Heart right ventricle (tissue), 16 donors: ENCODE measurements around the gene STAG3. TPM values are rescaled to one million over a fixed set of nuclear protein-coding genes. Genes with fewer than 3 reads are reported as not detected.

Experiments used
- ATAC-seq, 8 donors: fragments of 200-7000 bp; cut with Tn5 transposase; one replicate each; pipeline ENCODE4 v1.9.1; 2020; ENCODE audit warnings: mild to moderate bottlenecking in 8 of 8, moderate library complexity in 8 of 8, moderate number of reproducible peaks in 1 of 8
- DNase-seq, 2 donors: peaks; one replicate each; pipeline ENCODE4 v3.0.0-alpha.2; 2020
- H3K27ac ChIP-seq, 10 donors: fragments of 200-600 bp; sonication (generic) in 2 of 10; one replicate each; pipeline versions ENCODE4 v1.5.0 to v1.8.0; 2020 to 2022; ENCODE audit warnings: mild to moderate bottlenecking in 3 of 10
- H3K27me3 ChIP-seq, 7 donors: fragments of 200-600 bp; one replicate each; pipeline ENCODE4 v1.8.0; 2021 to 2022; ENCODE audit warnings: mild to moderate bottlenecking in 2 of 7
- H3K36me3 ChIP-seq, 9 donors: fragments of 200-600 bp; sonication (generic) in 1 of 9; one replicate each; pipeline versions ENCODE4 v1.5.0 to v1.8.0; 2020 to 2022; ENCODE audit warnings: mild to moderate bottlenecking in 2 of 9
- H3K4me1 ChIP-seq, 9 donors: fragments of 200-600 bp; sonication (generic) in 1 of 9; one replicate each; pipeline versions ENCODE4 v1.5.0 to v1.8.0; 2020 to 2022; ENCODE audit warnings: mild to moderate bottlenecking in 4 of 9
- H3K4me3 ChIP-seq, 10 donors: fragments of 200-600 bp; sonication (generic) in 2 of 10; one replicate each; pipeline versions ENCODE4 v1.5.0 to v1.8.0; 2020 to 2022; ENCODE audit warnings: mild to moderate bottlenecking in 7 of 10, moderate library complexity in 2 of 10
- H3K9me3 ChIP-seq, 11 donors: fragments of 200-600 bp in 10 of 11; sonication (generic) in 2 of 11; one replicate each; pipeline versions ENCODE4 v1.5.0 to v1.8.0; 2013 to 2022; ENCODE audit warnings: mild to moderate bottlenecking in 2 of 11, control low read depth in 1 of 11, moderate library complexity in 1 of 11
- WGBS, 2 donors: extraction: QIAGEN DNeasy Blood & Tissue Kit; methylation state at CpG; one replicate each; pipeline ENCODE4 v1.1.7; 2013; ENCODE audit warnings: inconsistent platforms in 1 of 2; 5-methylcytosine and 5-hydroxymethylcytosine counted together
- intact Hi-C, 10 donors: fragments of 100-400 bp; cut with DNase I; formaldehyde crosslinking; loops; one replicate each; pipeline versions ENCODE4 v1.11.1 to v1.14.2; 2022
- polyA plus RNA-seq, 2 donors: library from polyadenylated mRNA; stranded (reverse); fragments of 200-250 nt; gene quantifications; one replicate each; pipeline ENCODE4 v1.2.3, GENCODE V29; 2013
- total RNA-seq, 10 donors: library from RNA; stranded (reverse); fragmentation: NEBNext Ultra II Directional in 3 of 10; extraction: Animal tissue kit (Norgen Biotek cat#: 25700) in 3 of 10; gene quantifications; one replicate each; pipeline versions ENCODE4 v1.2.1 to v1.2.4, GENCODE V29; 2021 to 2023
- TF ChIP-seq, protein P1 (sequence below), 9 donors: fragments of 200-600 bp; sonication (generic) in 2 of 9; IDR thresholded peaks; one replicate each; pipeline versions ENCODE4 v1.5.0 to v1.8.0; 2021 to 2022; ENCODE audit warnings: antibody characterized with exemption in 9 of 9, mild to moderate bottlenecking in 5 of 9, moderate library complexity in 1 of 9
- donor health status: Arrhythmogenic right ventricular cardiomyopathy.
- donor health status: ischemic (EF 13 %, LVEDD 7.1; RV severe dilation, severe dysfunction).
- donor health status: healthy with polysubstance abuse.
- donor health status: DM: no; HTN: yes; CAD: no.
- donor health status: DM: no; HTN: no; CAD: no.
- donor health status: ischemic (EF 25% LVEDD 6.9; RV normal size, moderate dysfunction).
- donor health status: ischemic (EF 25% LVEDD 5.7; RV mildly dilated, moderate dysfunction).
- donor health status: healthy.
- donor health status: DM: yes; HTN: yes; CAD: no.
- donor health status: Ischemic cardiomyopathy.
- donor health status: ischemic (EF 35%, LVEDD 5.7; RV mildly dilated, moderate dysfunction).
- donor health status: nonischemic (EF 11% LVEDD 7.7; RV severe dilation, severe dysfunction).
- donor health status: DM: yes; HTN: yes; CAD: no.
- donor health status: PGD.
- donor health status: ischemic (EF 29% LVEDD 5.4; RV normal size, mild dysfunction).
- donor health status: nonischemic (EF 23%, LVEDD 6.1; RV moderate dilation, normal function).

Gene STAG3
- total and polyA plus RNA-seq, 12 donors, result 0.13 to 1.5 (median 0.47) TPM; not detected in 1

- ATAC-seq, result no peak
- DNase-seq, result no peak
- 75 to 82% methylated on average over 9 of the region's 9 CpGs for WGBS, 2 donors
- H3K27ac ChIP-seq, result no peak overlapping the region
- no peaks in the 10 kb centered on the region for H3K4me1 ChIP-seq
- H3K9me3 ChIP-seq, result no peaks in the 10 kb centered on the region
- peaks cover 0 to 23% (median 6%) of the 10 kb centered on the region in 7 donors for H3K27me3 ChIP-seq
- H3K4me3 ChIP-seq, result no peak overlapping the region
- TF ChIP-seq, protein P1, sequence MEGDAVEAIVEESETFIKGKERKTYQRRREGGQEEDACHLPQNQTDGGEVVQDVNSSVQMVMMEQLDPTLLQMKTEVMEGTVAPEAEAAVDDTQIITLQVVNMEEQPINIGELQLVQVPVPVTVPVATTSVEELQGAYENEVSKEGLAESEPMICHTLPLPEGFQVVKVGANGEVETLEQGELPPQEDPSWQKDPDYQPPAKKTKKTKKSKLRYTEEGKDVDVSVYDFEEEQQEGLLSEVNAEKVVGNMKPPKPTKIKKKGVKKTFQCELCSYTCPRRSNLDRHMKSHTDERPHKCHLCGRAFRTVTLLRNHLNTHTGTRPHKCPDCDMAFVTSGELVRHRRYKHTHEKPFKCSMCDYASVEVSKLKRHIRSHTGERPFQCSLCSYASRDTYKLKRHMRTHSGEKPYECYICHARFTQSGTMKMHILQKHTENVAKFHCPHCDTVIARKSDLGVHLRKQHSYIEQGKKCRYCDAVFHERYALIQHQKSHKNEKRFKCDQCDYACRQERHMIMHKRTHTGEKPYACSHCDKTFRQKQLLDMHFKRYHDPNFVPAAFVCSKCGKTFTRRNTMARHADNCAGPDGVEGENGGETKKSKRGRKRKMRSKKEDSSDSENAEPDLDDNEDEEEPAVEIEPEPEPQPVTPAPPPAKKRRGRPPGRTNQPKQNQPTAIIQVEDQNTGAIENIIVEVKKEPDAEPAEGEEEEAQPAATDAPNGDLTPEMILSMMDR (IDR thresholded peaks at IDR 0.05), result no peak
- H3K36me3 ChIP-seq, result no peaks in the 10 kb centered on the region
- intact Hi-C loops, result no loop called here
Observed at GRCh38 chr7:100204454-100204853, 26.7 kb downstream of the STAG3 start.

GRCh38 chr7:100208911-100209408, 31.2 kb downstream of the STAG3 start:
- H3K36me3 ChIP-seq, result no peaks in the 10 kb centered on the region
- no peak for ATAC-seq
- H3K27ac ChIP-seq, result no peak overlapping the region
- DNase-seq, result no peak
- H3K9me3 ChIP-seq, result no peaks in the 10 kb centered on the region
- H3K4me1 ChIP-seq, result no peaks in the 10 kb centered on the region
- peaks cover 0 to 23% (median 3%) of the 10 kb centered on the region in 7 donors for H3K27me3 ChIP-seq
- WGBS, 2 donors, result 64% methylated on average over 6 of the region's 6 CpGs
- TF ChIP-seq, protein P1 (IDR thresholded peaks at IDR 0.05), result no peak
- intact Hi-C loops, result no loop called here
- no peak overlapping the region for H3K4me3 ChIP-seq

DNA sequence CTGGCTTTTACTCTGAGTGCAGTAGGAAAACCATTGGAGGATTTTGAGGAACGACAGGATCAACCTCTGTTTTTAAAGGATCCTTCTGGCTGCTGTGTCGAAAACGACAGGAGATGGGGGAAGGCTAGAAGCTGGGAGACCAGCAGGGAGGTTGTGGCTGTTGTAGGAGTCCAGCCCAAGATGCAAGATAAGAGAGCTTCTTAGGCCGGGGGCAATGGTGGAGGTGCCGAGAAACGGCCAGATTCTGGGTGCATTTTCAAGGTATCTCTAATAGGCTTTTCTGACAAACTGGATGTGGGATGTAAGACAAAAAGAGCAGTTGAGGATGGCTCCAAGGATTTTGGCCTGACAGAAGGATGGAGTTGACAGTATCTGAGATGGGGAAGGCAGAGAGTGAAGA, 31.8 kb downstream of the STAG3 start:
- Histone ChIP-seq H3K4me1 (no peaks in the 10 kb centered on the region), H3K9me3 (no peaks in the 10 kb centered on the region), H3K27me3 (peaks cover 0 to 23% (median 0%) of the 10 kb centered on the region in 7 donors), H3K4me3 (no peak overlapping the region), H3K36me3 (no peaks in the 10 kb centered on the region), H3K27ac (no peak overlapping the region)
- TF ChIP-seq, protein P1 (IDR thresholded peaks at IDR 0.05), result no peak
- DNase-seq (no peak), ATAC-seq (no peak)
- WGBS, 2 donors, result 46 to 47% methylated on average over 6 of the region's 6 CpGs
- intact Hi-C loops, result no loop called here

GRCh38 chr7:100210805-100211204, 33.1 kb downstream of the STAG3 start:
- Histone ChIP-seq H3K27me3 (peaks cover 0 to 23% (median 0%) of the 10 kb centered on the region in 7 donors), H3K36me3 (no peaks in the 10 kb centered on the region), H3K27ac (no peak overlapping the region), H3K4me3 (no peak overlapping the region), H3K4me1 (peaks cover 0 to 3% (median 2%) of the 10 kb centered on the region in 9 donors), H3K9me3 (no peaks in the 10 kb centered on the region)
- TF ChIP-seq, protein P1 (IDR thresholded peaks at IDR 0.05), result no peak
- intact Hi-C loops, result loop anchor here in 2 of 10 donors (5.0 to 10.0 kb wide), 2 partner anchors 56 to 79 kb away; partner anchors contain the start of gene TRAPPC14 (in 1 of the 2)
- no peak for ATAC-seq
- no peak for DNase-seq
- WGBS, 2 donors, result 84 to 85% methylated on average over 5 of the region's 5 CpGs
